SU-DHL-6 (cell line): ENCODE results near the gene RAB6D.
"Not testable (repeated sequence)": the region's sequence is repeated elsewhere in the genome, so short reads cannot be mapped to it uniquely, and the experiment has no call there.

ENCODE experiments used
- H2AFZ ChIP-seq: fragments of 200-600 bp; sonication (generic); 2 replicates; pipeline ENCODE4 v1.6.1; 2014; ENCODE audit warnings: low read depth, mild to moderate bottlenecking, moderate library complexity, mixed read lengths, antibody characterized with exemption, low read length; ENCODE audit not compliant: severe bottlenecking
- H3F3A ChIP-seq: fragments of 200-600 bp; shearing (Covaris generic); 2 replicates; pipeline ENCODE4 v1.6.0; 2016; ENCODE audit warnings: antibody characterized with exemption, mild to moderate bottlenecking; ENCODE audit not compliant: insufficient read depth
- H3K27ac ChIP-seq: fragments of 200-600 bp; sonication (generic); 2 replicates; pipeline ENCODE4 v1.5.1; 2016; ENCODE audit warnings: low read depth, mild to moderate bottlenecking, low read length, moderate library complexity, mixed read lengths
- H3K27me3 ChIP-seq: fragments of 200-600 bp; sonication (generic), shearing (Covaris generic); 2 replicates; pipeline ENCODE4 v1.6.0; 2014; ENCODE audit warnings: mild to moderate bottlenecking, low read length
- H3K36me3 ChIP-seq: fragments of 200-600 bp; sonication (generic); 2 replicates; pipeline ENCODE4 v1.6.1; 2014; ENCODE audit warnings: mild to moderate bottlenecking, low read length, mixed read lengths
- H3K4me2 ChIP-seq: fragments of 300-600, 200-600 bp; shearing (Covaris generic), sonication (generic); 2 replicates; pipeline ENCODE4 v1.6.0; 2014; ENCODE audit warnings: low read length, low read depth, mild to moderate bottlenecking; ENCODE audit not compliant: poor library complexity, severe bottlenecking
- H3K4me3 ChIP-seq: fragments of 200-600 bp; sonication (generic); 2 replicates; pipeline ENCODE4 v1.5.1; 2014; ENCODE audit warnings: antibody characterized with exemption, low read length, mild to moderate bottlenecking, mixed read lengths; ENCODE audit not compliant: insufficient read depth, poor library complexity, severe bottlenecking
- H3K79me2 ChIP-seq: fragments of 200-600 bp; sonication (generic); 2 replicates; pipeline ENCODE4 v1.6.1; 2014; ENCODE audit warnings: mild to moderate bottlenecking, low read length, moderate library complexity; ENCODE audit not compliant: insufficient read depth
- H3K9ac ChIP-seq: fragments of 200-600 bp; sonication (generic); 2 replicates; pipeline ENCODE4 v1.7.0; 2014; ENCODE audit warnings: mild to moderate bottlenecking, low read length
- H3K9me2 ChIP-seq: fragments of 200-600 bp; sonication (generic); replicated peaks from 2 replicates; pipeline ENCODE4 v1.6.1; 2014; ENCODE audit warnings: low read length; ENCODE audit not compliant: insufficient read depth
- H3K9me3 ChIP-seq: fragments of 200-600 bp; sonication (generic); 2 replicates; pipeline ENCODE4 v1.6.1; 2014; ENCODE audit warnings: low read length, mixed read lengths; ENCODE audit not compliant: insufficient read depth
- H4K20me1 ChIP-seq: fragments of 200-600 bp; sonication (generic); 2 replicates; pipeline ENCODE4 v1.6.1; 2014; ENCODE audit warnings: low read depth, mild to moderate bottlenecking, antibody characterized with exemption, low read length, moderate library complexity, mixed read lengths
- EZH2phosphoT487 ChIP-seq: fragments of 200-600 bp; sonication (generic), shearing (Covaris generic); conservative IDR thresholded peaks from 2 replicates; pipeline ENCODE4 v1.6.1; 2018; ENCODE audit warnings: mild to moderate bottlenecking, antibody characterized with exemption, low read length, moderate library complexity, mixed read lengths
- TF ChIP-seq, protein P1 (sequence below): fragments of 200-600 bp; sonication (generic); IDR thresholded peaks from one replicate; pipeline ENCODE4 v1.5.1; 2017; ENCODE audit warnings: antibody characterized with exemption, mild to moderate bottlenecking, low read length, moderate library complexity; ENCODE audit not compliant: insufficient read depth, poor library complexity, severe bottlenecking

Gene RAB6D

DNA sequence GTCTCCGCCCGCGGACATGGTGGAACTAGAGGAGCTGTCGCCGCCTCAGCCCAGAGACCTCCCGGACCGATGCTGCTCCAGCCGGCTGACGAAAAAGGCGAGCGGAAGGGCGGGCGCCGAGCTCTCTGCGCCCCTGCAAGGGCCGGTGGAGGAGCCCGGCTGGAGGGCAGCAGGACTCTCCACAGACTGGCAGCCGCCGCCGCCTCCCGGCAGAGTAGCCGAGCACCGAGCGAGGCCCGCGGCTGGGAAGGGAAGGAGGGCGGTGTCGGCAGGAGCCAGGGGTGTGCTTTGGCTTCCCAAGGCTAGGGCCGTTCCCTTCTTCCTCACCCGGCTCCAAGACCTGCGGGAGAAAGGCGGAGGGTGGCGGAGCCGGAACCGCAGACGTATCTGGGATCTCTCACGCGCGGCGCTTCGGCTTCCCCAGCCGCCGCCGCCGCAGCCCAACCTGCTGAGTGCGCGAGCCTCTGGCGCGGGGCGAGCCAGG lies at the start of gene RAB6D:
Gene RAB6D (minus strand): TSS at position 466 of the 484 bp plus-strand sequence. CDS start 448 bp downstream, at position 18.
- not testable (repeated sequence) for H3K4me2 ChIP-seq, H3K4me3 ChIP-seq, H3K9ac ChIP-seq, H3K27ac ChIP-seq, H2AFZ ChIP-seq, H3K27me3 ChIP-seq, H3K9me2 ChIP-seq, H4K20me1 ChIP-seq, H3K9me3 ChIP-seq, H3K79me2 ChIP-seq, H3K36me3 ChIP-seq, H3F3A ChIP-seq

DNA sequence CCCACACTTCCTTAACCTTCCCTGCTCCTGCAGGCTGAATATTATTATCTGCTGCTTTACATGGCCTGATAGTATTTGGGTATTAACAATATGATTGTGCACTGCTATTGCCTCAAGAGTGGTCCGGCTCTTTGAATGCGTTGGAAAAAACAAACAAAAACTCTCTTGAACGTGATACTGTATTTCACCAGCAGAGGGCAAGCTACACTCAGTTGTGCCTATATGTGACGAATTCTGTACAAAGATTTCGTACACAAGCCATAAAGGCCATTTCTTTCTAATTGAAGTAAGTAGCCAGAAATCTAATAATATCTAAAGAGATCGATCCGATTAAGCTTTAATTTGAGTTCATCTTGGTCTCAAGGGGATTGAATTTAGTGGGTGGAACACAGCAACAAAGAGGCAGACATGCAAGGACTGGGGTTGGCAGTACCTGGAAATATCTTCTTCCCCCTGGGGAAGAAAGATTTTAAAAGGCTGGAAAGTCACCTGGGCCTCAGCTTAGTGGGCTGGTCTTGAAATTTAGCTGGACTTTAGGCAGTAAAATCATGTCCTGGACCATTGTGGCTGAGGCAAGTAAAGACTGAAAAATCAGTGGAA lies 49.3 kb upstream of the RAB6D start:
- H3K79me2 ChIP-seq = no peaks in the 10 kb centered on the region
- no peak overlapping the region for H3K27ac ChIP-seq
- no peak for TF ChIP-seq EZH2phosphoT487
- TF ChIP-seq, protein P1, sequence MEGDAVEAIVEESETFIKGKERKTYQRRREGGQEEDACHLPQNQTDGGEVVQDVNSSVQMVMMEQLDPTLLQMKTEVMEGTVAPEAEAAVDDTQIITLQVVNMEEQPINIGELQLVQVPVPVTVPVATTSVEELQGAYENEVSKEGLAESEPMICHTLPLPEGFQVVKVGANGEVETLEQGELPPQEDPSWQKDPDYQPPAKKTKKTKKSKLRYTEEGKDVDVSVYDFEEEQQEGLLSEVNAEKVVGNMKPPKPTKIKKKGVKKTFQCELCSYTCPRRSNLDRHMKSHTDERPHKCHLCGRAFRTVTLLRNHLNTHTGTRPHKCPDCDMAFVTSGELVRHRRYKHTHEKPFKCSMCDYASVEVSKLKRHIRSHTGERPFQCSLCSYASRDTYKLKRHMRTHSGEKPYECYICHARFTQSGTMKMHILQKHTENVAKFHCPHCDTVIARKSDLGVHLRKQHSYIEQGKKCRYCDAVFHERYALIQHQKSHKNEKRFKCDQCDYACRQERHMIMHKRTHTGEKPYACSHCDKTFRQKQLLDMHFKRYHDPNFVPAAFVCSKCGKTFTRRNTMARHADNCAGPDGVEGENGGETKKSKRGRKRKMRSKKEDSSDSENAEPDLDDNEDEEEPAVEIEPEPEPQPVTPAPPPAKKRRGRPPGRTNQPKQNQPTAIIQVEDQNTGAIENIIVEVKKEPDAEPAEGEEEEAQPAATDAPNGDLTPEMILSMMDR = peak; percentile 70
- no peaks in the 10 kb centered on the region for H3F3A ChIP-seq
- H2AFZ ChIP-seq = peak overlapping the region; percentile 14
- no peak overlapping the region for H3K4me2 ChIP-seq
- H3K9me2 ChIP-seq = no peaks in the 10 kb centered on the region
- H3K36me3 ChIP-seq = no peaks in the 10 kb centered on the region
- H4K20me1 ChIP-seq = no peaks in the 10 kb centered on the region
- H3K9ac ChIP-seq = no peak overlapping the region
- no peak overlapping the region for H3K4me3 ChIP-seq
- H3K27me3 ChIP-seq = no peaks in the 10 kb centered on the region
- no peaks in the 10 kb centered on the region for H3K9me3 ChIP-seq

DNA sequence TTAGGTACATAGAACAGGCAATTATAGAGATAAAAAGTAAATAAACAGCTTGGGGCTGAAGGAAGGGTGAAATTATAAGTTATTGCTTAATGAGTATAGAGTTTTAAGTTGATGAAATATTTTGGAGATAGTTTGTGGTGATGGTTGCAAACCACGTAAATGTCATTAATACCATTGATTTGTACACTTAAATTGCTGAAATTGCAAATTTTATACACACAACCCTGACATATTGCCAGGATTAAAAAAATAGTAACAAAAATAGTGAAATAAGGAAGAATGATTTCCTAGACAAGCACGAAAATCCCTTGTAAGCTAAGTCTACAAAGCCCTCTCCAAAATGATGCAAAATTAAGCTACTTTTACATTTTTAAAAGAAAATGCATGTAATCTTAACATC lies 46.2 kb upstream of the RAB6D start:
- H3K9ac ChIP-seq = no peak overlapping the region

DNA sequence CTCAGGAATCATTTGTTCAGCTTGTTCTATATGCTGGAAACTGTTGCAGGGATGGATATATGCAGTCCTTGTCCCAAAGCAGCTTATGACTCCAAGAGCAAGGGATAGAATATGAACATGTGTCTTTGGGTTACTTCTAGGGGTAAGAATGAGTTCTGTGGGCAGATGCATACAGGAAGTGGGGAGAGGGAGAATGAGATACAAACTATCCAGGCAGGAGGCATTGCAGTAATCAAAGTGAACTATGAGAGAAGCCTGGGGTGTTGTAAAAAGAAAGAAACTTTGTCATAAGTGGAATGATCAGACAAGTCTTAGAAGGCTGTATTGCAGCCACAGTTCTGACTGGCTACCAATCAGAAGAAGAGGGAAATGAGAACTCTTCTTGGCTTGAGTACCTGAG lies 44.8 kb upstream of the RAB6D start:
- H2AFZ ChIP-seq = no peak overlapping the region
- no peaks in the 10 kb centered on the region for H3K79me2 ChIP-seq
- H3K9me2 ChIP-seq = no peaks in the 10 kb centered on the region
- no peak for TF ChIP-seq EZH2phosphoT487
- TF ChIP-seq, protein P1 = no peak
- H3K4me3 ChIP-seq = no peak overlapping the region
- H3K9me3 ChIP-seq = no peaks in the 10 kb centered on the region
- no peak overlapping the region for H3K27ac ChIP-seq
- no peaks in the 10 kb centered on the region for H3K36me3 ChIP-seq
- no peak overlapping the region for H3K4me2 ChIP-seq
- H3K9ac ChIP-seq = no peak overlapping the region
- no peaks in the 10 kb centered on the region for H3F3A ChIP-seq
- H3K27me3 ChIP-seq = no peaks in the 10 kb centered on the region
- no peaks in the 10 kb centered on the region for H4K20me1 ChIP-seq

More for the DNA sequence above, 46.2 kb upstream of the RAB6D start:
- no peak overlapping the region for H3K27ac ChIP-seq
- H3K4me3 ChIP-seq = no peak overlapping the region
- H3K27me3 ChIP-seq = no peaks in the 10 kb centered on the region
- H3K9me3 ChIP-seq = no peaks in the 10 kb centered on the region
- H2AFZ ChIP-seq = no peak overlapping the region
- no peak for TF ChIP-seq EZH2phosphoT487
- TF ChIP-seq, protein P1 = no peak
- H3K79me2 ChIP-seq = no peaks in the 10 kb centered on the region
- H3K9me2 ChIP-seq = no peaks in the 10 kb centered on the region
- H3K4me2 ChIP-seq = no peak overlapping the region
- no peaks in the 10 kb centered on the region for H3F3A ChIP-seq
- no peaks in the 10 kb centered on the region for H4K20me1 ChIP-seq
- no peaks in the 10 kb centered on the region for H3K36me3 ChIP-seq
